H54 (cell line): ENCODE results near the gene ZNF593OS.

Experiments
- DNase-seq: peaks from one replicate; pipeline ENCODE4 v3.0.0; 2011; ENCODE audit warnings: low spot score, mixed read lengths; ENCODE audit not compliant: insufficient read length
- FAIRE-seq: peaks from 3 replicates; lab custom pipeline; 2011; peaks lifted over from hg19 to GRCh38; lab: Jason Lieb, UNC
- POLR2A ChIP-seq: IDR thresholded peaks from 2 replicates; pipeline ENCODE4 v1.6.1; 2011; ENCODE audit warnings: low read depth, mild to moderate bottlenecking, low read length

Gene ZNF593OS

DNA sequence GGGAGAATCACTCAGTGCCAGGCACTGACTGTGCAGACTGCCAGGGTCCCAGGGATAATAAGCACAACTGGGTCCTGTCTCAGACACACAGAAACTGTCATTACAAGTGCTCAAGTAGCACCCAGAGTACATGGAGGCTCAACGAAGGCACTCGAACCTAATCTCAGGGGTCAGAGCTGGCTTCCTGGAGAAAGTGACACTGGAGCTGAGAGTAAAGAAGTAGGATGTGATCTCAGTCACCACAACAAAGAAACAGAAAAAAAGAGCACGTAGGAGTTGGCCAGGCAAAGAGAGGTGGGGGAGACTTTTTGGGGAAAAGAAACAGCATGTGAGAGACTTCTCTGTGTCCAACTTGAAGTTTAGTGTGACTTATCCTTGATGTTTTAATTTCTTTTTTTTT is 20.1 kb upstream of the ZNF593OS start:
- FAIRE-seq (no peak), DNase-seq (no peak)
- TF ChIP-seq POLR2A, result no peak

- no peak for DNase-seq
- no peak for TF ChIP-seq POLR2A
- no peak for FAIRE-seq
Observed at GRCh38 chr1:26190373-26190987, 18.8 kb upstream of the ZNF593OS start, which contains the start of gene CATSPER4. Gene CATSPER4, plus strand, starts transcription at chr1:26190602. Its CDS starts 26 bp downstream, at chr1:26190628.

DNA sequence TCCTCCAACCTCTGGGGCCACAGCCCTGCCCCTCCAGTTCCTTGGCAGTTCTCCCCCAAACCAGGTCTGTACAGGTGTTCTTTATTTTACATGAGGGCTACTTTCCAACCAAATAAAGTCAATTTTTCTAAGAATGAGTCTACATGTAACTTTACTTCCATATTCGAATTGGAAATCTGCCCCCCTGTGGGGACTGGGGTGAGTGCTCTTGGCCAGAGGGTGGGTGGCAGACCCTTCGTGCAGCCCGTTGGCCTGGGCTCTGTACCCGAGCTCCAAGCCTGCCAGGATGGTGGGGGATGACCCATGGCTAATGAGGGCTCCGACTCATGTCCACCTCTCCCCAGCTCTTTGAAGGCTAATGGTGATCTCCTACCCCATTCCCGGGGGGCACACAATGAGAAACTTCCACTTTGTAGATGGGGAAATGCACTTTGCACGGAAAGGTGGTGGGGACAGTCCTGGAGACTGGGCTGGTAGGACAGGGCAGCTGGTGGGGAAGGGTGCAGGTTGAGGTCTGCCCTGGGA is 18.2 kb upstream of the ZNF593OS start:
- FAIRE-seq (no peak), DNase-seq (no peak)
- no peak for TF ChIP-seq POLR2A

GRCh38 chr1:26189331-26189730 is 17.7 kb upstream of the ZNF593OS start:
- TF ChIP-seq POLR2A, result no peak

GRCh38 chr1:26188477-26188876 is 16.8 kb upstream of the ZNF593OS start:
- DNase-seq, result no peak
- no peak for TF ChIP-seq POLR2A
- no peak for FAIRE-seq

More at GRCh38 chr1:26189331-26189730, 17.7 kb upstream of the ZNF593OS start:
- FAIRE-seq (no peak), DNase-seq (no peak)

DNA sequence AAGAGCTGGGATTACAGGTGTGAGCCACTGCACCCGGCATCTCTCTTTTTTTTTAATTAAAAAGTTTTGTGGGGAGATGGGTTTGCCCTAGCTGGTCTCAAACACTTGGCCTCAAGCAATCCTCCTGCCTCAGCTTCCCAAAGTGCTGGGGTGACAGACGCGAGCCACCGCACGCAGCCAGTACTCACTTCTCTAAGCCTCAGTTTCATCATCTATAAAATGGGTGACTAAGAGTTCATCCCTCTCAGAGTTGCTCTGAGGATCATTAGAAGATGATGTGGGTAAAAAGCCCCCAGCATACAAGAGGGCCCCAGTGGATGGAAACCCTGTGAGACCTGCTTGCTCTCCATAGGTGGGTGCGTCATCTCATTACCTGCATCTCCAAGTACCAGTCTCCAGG is 16.2 kb upstream of the ZNF593OS start:
- FAIRE-seq, result no peak
- DNase-seq, result no peak
- no peak for TF ChIP-seq POLR2A

GRCh38 chr1:26184883-26185282 is 13.3 kb upstream of the ZNF593OS start:
- FAIRE-seq (no peak), DNase-seq (no peak)
- TF ChIP-seq POLR2A, result no peak

- TF ChIP-seq POLR2A, result no peak
- FAIRE-seq (no peak), DNase-seq (no peak)
Observed at GRCh38 chr1:26184086-26184485, 12.5 kb upstream of the ZNF593OS start.

- DNase-seq (no peak), FAIRE-seq (no peak)
- no peak for TF ChIP-seq POLR2A
Observed at GRCh38 chr1:26182383-26182696, 10.7 kb upstream of the ZNF593OS start.

DNA sequence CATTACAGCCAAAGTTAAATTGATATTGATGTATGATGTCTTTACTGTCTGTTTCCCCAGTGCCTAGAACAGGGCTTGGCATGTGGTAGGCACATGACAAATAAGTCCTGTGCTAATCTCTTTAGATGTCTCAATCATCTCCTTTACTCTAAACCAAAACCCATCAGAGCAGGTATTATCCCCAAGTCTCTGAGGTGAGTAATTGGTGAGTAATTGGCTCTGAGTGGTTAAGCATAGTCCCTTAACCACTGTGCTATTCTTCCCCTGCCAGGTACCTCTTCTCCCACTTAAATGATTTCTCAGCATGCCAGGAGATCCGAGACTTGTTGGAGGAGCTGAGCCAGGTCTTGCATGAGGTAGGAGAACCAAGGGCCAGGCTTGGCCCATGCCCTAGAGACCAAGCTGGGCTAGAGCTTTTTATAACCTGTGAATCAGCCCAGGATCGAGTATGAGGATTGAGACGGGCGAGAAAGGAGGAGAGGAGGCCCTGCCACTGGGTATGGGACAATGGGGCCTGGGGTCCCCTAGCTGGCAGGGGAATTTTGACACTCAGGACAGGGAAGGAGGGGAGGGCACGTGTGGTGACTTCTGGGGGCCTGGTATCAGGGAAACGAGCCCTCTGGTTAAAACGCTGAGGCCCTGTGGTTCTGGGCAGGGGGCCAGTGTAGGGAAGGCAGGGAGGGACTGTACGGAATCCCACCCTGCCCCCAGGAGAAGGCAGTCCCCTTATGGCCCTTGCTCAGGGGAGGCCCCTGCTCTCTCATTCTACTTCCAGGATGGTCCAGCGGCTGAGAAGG is 10.2 kb upstream of the ZNF593OS start:
- no peak for TF ChIP-seq POLR2A
- FAIRE-seq (no peak), DNase-seq (no peak)

- no peak for TF ChIP-seq POLR2A
- no peak for DNase-seq
- FAIRE-seq, result no peak
Observed at GRCh38 chr1:26180010-26180506, 8.4 kb upstream of the ZNF593OS start.

DNA sequence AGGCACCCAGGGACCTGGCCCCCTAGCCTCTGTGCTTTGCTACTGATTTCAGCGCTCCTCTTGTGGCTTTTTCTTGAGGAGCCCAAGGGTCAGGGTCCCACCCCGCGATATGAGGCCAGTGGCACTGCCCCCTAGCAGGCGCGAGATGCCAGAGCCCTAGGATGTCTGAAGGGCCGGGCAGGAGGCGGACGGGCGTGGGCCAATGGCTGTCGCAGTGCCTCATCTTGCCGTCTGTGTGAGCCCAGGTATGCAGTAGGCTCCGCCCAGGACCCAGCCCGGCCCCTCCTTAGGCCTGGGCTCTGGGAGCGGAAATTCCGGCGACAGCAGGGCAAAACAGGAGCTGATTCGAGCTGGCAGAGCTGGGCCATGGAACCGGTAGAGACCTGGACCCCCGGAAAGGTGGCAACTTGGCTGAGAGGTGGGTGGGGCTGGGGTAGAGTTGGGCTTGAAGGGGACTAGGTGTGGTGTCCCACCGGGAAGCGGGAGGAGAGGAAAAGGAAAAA is 5.6 kb upstream of the ZNF593OS start, which contains the start of gene CNKSR1:
TSS of gene CNKSR1 (plus strand) at position 310 of the 503 bp plus-strand sequence. CDS start at position 367, 57 bp downstream.
- FAIRE-seq (no peak), DNase-seq (no peak)
- no peak for TF ChIP-seq POLR2A

DNA sequence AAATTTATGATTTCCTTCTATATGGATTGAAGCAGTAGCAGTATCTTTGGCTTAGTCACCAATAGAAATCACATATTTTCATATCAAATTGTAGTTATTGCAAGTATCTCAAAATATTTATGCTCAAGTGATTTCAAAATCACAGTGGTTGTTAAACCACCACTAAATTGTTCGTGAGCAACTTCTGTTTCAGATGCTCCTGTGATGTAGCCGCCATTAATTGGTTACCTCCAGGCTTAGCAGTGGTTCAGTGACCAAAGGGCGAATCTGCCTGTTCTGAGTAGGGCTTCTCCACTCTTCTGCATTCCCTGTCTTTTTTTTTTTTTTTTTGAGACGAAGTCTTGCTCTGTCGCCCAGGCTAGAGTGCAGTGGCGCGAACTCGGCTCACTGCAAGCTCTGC is 3.7 kb upstream of the ZNF593OS start:
- no peak for FAIRE-seq

GRCh38 chr1:26170472-26170821 is 1.2 kb downstream of the ZNF593OS start:
- FAIRE-seq, result no peak
- DNase-seq, result no peak
- TF ChIP-seq POLR2A, result no peak

More for the DNA sequence above, 3.7 kb upstream of the ZNF593OS start:
- TF ChIP-seq POLR2A, result no peak
- no peak for DNase-seq
